Measurements from ENCODE around the gene ALPK3.

Gene ALPK3

DNA sequence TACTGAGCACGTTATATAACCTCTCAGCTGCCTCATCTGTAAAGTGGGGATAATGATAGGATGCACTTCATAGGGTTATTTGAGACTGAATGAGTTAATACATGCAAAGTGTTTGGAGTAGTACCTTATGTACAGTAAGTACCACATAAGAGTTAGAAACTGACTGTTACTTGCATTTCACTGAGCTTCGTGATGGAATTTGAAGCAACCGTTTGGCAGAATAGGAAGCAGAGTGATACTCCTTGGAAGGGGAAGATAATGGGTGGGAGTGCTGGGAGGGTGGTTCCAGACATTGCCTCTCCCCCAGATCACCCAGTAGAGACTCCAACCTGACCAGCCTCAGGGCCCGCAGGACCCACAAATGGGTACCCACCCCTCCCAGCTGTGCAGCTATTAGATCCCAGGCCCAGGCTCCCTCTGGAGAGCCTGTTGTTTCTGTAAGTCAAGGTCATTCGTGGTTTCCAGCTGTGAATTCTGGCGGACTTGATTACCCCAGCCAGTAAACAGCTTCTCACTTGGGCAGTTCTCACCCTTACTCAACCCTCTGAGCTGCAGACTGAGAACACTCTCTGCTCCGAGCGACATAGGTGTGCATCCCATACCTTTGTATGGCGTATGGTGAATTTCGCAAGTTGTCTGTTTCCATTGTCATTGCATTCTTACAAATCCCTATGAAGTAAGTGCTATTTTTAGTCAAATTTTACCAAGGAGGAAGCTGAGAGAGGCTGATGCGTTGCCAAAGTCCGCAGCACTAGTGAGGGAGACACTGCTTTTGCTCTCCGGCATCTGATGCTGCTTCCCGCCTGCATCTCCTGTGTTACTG lies 11.1 kb downstream of the ALPK3 start:
- CTCF ChIA-PET: interaction anchor here (1.1 to 1.6 kb wide), 6 partner anchors 9 to 100 kb away, joined by 3 to 4 read pairs (median 4); no protein-coding TSS in a partner anchor

DNA sequence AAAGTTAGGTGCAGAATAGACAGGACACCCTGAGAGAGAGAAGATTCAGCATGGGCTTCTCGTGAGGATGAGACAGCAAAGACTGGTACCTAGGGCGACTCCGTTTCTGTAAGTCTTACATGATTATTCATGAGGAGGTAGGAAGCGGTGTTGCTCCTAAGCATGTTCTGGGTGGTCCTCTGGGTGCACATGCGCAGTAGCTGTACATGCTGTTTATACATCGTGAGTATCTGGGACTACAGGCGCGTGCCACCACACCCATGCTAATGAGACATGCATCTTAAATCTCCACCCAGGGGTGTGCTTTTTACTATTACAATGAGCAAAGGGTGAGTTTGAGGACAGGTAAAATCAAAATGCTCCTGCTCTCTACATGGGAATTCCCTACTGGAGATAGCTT lies 12.3 kb downstream of the ALPK3 start:
- POLR2A ChIA-PET: no interaction called here
- TF ChIP-seq, protein P1, sequence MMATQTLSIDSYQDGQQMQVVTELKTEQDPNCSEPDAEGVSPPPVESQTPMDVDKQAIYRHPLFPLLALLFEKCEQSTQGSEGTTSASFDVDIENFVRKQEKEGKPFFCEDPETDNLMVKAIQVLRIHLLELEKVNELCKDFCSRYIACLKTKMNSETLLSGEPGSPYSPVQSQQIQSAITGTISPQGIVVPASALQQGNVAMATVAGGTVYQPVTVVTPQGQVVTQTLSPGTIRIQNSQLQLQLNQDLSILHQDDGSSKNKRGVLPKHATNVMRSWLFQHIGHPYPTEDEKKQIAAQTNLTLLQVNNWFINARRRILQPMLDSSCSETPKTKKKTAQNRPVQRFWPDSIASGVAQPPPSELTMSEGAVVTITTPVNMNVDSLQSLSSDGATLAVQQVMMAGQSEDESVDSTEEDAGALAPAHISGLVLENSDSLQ (IDR thresholded peaks at IDR 0.05): no peak
- TF ChIP-seq ELF4 (IDR thresholded peaks at IDR 0.05) (no peak), NFRKB (IDR thresholded peaks at IDR 0.05) (no peak), CTBP1 (IDR thresholded peaks at IDR 0.05; ENCODE audit: borderline replicate concordance) (no peak), FOXM1 (IDR thresholded peaks at IDR 0.05; ENCODE audit: borderline replicate concordance) (no peak), HDGF (IDR thresholded peaks at IDR 0.05; ENCODE audit: borderline replicate concordance) (no peak), FOXA1 (IDR thresholded peaks at IDR 0.05) (no peak), L3MBTL2 (conservative IDR thresholded peaks at IDR 0.05) (no peak), SP1 (IDR thresholded peaks at IDR 0.05) (no peak), ZNF384 (IDR thresholded peaks at IDR 0.05) (no peak)
- DNase-seq (ENCODE audit: extremely low spot score): no peak
- CTCF ChIA-PET: interaction anchor here (1.8 kb wide), 1 partner anchor 8 kb away, joined by 5 read pairs; no protein-coding TSS in a partner anchor

More for the DNA sequence above, 11.1 kb downstream of the ALPK3 start:
- DNase-seq (ENCODE audit: extremely low spot score): no peak
- POLR2A ChIA-PET: interaction anchor here (1.3 kb wide), 1 partner anchor 15 kb away, joined by 3 read pairs; no protein-coding TSS in a partner anchor
- TF ChIP-seq LEF1 (IDR thresholded peaks at IDR 0.05; ENCODE audit: borderline replicate concordance) (no peak), NFRKB (IDR thresholded peaks at IDR 0.05) (no peak), BHLHE40 (IDR thresholded peaks at IDR 0.05; ENCODE audit: borderline replicate concordance) (no peak), FOXM1 (IDR thresholded peaks at IDR 0.05; ENCODE audit: borderline replicate concordance) (no peak), SP1 (IDR thresholded peaks at IDR 0.05) (no peak), ZNF384 (IDR thresholded peaks at IDR 0.05) (no peak), TARDBP (IDR thresholded peaks at IDR 0.05) (no peak), SUZ12 (IDR thresholded peaks at IDR 0.05) (no peak), ELF4 (IDR thresholded peaks at IDR 0.05) (no peak)

DNA sequence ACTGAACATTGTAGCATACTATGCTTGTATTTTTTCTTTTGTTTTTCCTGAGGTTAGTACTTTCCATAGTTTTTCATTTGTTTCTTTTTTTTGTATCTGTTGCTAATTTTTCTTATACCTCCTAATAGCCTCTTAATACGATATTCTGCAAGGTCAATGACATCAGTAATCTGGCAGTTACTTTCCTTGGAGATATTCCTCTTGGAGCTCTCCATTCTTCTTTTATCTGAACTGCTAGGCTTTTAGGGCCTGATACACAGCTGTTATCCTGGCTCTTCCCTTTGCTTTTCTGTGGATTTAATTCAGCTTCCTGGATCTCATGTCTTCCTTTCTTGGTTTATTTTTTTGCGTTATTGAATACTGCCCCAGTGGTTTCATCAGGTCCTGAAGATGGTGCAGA lies 12.9 kb downstream of the ALPK3 start:
- CTCF ChIA-PET: interaction anchor here (0.6 to 1.8 kb wide), 4 partner anchors 8 to 649 kb away, joined by 3 to 5 read pairs (median 4); no protein-coding TSS in a partner anchor

DNA sequence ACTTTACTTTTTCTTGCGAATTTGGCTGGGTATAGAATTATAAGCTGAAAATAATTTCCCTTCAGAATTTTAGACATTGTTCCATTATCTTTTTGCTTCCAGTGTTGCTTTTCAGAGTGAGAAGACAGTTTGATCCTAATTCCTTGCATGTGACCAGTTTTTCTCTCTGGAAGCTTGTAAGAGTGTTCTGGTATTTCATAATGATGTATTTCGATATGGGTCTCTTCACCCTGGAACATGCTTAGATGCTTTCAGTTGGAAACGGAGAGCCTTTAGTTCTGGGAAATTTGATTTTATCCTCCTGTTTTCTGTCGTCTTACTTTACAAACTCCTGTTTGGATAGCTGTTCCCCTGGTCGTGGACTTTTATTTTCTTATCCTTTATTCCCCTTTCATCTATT lies 13.9 kb downstream of the ALPK3 start:
- ChIA-PET POLR2A (no interaction called here), CTCF (interaction anchor here (0.7 to 1.8 kb wide), 4 partner anchors 9 to 330 kb away, joined by 3 to 5 read pairs (median 3); no protein-coding TSS in a partner anchor)
- no peak for DNase-seq (ENCODE audit: extremely low spot score)
- TF ChIP-seq LEF1 (IDR thresholded peaks at IDR 0.05; ENCODE audit: borderline replicate concordance): no peak
- TF ChIP-seq SUZ12 (IDR thresholded peaks at IDR 0.05): no peak
- TF ChIP-seq ARNT (IDR thresholded peaks at IDR 0.05): no peak
- TF ChIP-seq CTBP1 (IDR thresholded peaks at IDR 0.05; ENCODE audit: borderline replicate concordance): no peak
- no peak for TF ChIP-seq HDGF (IDR thresholded peaks at IDR 0.05; ENCODE audit: borderline replicate concordance)
- no peak for TF ChIP-seq FOXM1 (IDR thresholded peaks at IDR 0.05; ENCODE audit: borderline replicate concordance)
- TF ChIP-seq FOXA1 (IDR thresholded peaks at IDR 0.05): no peak
- no peak for TF ChIP-seq NFRKB (IDR thresholded peaks at IDR 0.05)
- no peak for TF ChIP-seq L3MBTL2 (conservative IDR thresholded peaks at IDR 0.05)
- no peak for TF ChIP-seq BHLHE40 (IDR thresholded peaks at IDR 0.05; ENCODE audit: borderline replicate concordance)
- TF ChIP-seq, protein P1 (IDR thresholded peaks at IDR 0.05): no peak
- no peak for TF ChIP-seq TARDBP (IDR thresholded peaks at IDR 0.05)
- no peak for TF ChIP-seq FOXK2 (IDR thresholded peaks at IDR 0.05)

More for the DNA sequence above, 12.9 kb downstream of the ALPK3 start:
- TF ChIP-seq SUZ12 (IDR thresholded peaks at IDR 0.05): no peak
- no peak for TF ChIP-seq ZNF384 (IDR thresholded peaks at IDR 0.05)
- no peak for TF ChIP-seq FOXK2 (IDR thresholded peaks at IDR 0.05)
- no peak for TF ChIP-seq L3MBTL2 (conservative IDR thresholded peaks at IDR 0.05)
- TF ChIP-seq ELF4 (IDR thresholded peaks at IDR 0.05): no peak
- no peak for DNase-seq (ENCODE audit: extremely low spot score)
- POLR2A ChIA-PET: no interaction called here

DNA sequence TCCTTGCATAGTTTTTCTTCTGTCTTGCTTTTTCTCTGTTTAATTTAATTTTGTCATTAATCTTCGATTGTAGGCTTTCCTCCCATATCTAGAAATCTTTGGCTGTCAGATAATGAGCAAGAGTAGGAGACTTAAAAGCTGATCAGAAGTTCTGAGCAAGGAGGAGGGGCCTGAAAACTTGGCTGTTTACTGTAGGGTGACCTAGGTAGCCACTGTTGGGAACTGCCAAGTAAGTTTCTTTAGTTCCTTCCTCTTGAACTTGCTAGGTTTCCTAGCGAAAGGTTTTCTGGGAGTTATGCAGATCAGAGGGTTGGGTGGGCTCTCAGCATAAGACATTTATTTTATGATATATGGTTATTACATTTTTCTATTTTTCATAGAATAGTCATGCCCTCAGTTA lies 14.5 kb downstream of the ALPK3 start:
- no peak for TF ChIP-seq LEF1 (IDR thresholded peaks at IDR 0.05; ENCODE audit: borderline replicate concordance)
- POLR2A ChIA-PET: no interaction called here
- CTCF ChIA-PET: interaction anchor here (0.7 to 1.4 kb wide), 3 partner anchors 12 to 329 kb away, joined by 3 read pairs; no protein-coding TSS in a partner anchor
- no peak for DNase-seq (ENCODE audit: extremely low spot score)

DNA sequence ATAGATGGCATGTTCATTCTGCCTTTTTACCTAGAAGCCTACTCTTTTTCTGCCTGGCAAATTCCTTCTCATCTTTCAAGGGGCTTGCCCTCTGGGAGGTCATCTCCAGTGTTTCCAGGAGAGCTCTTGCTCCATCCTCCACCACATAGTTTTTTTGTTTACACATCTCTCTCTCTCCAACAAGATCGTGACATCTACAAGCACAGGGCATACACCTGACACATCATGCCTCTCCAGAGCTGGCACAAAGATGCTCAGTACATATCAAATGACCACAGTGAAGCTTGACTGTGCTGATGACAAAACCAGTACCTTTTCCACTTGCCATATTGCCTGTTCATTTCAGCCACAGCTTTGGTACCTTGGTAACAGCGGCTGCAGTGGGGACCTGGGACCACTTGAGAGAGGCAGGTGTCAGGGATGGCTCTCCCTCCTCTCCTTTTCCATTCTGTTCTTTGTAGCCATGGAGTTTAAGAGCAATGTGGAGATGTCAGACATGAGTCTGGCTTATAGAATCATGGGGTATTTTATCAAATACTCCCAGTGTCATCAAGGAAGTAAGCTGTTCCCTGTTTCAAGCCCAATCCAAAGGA lies 15.4 kb downstream of the ALPK3 start:
- no peak for DNase-seq (ENCODE audit: extremely low spot score)
- CTCF ChIA-PET: interaction anchor here (0.6 kb wide), 2 partner anchors 9 to 174 kb away, joined by 3 read pairs; no protein-coding TSS in a partner anchor
- TF ChIP-seq TARDBP (IDR thresholded peaks at IDR 0.05): no peak
- TF ChIP-seq FOXM1 (IDR thresholded peaks at IDR 0.05; ENCODE audit: borderline replicate concordance): no peak
- no peak for TF ChIP-seq HDGF (IDR thresholded peaks at IDR 0.05; ENCODE audit: borderline replicate concordance)
- no peak for TF ChIP-seq SP1 (IDR thresholded peaks at IDR 0.05)
- no peak for TF ChIP-seq FOXA1 (IDR thresholded peaks at IDR 0.05)
- no peak for TF ChIP-seq SUZ12 (IDR thresholded peaks at IDR 0.05)
- TF ChIP-seq NFRKB (IDR thresholded peaks at IDR 0.05): no peak
- TF ChIP-seq BHLHE40 (IDR thresholded peaks at IDR 0.05; ENCODE audit: borderline replicate concordance): no peak
- no peak for TF ChIP-seq ZNF384 (IDR thresholded peaks at IDR 0.05)
- TF ChIP-seq, protein P1 (IDR thresholded peaks at IDR 0.05): no peak
- no peak for TF ChIP-seq L3MBTL2 (conservative IDR thresholded peaks at IDR 0.05)
- no peak for TF ChIP-seq LEF1 (IDR thresholded peaks at IDR 0.05; ENCODE audit: borderline replicate concordance)
- POLR2A ChIA-PET: no interaction called here
